ENCODE measurements around the gene TAL2.
"Not testable (repeated sequence)": the region's sequence is repeated elsewhere in the genome, so short reads cannot be mapped to it uniquely, and the experiment has no call there.

TAL2 gene

GRCh38 chr9:105676351-105676923, 14.2 kb downstream of the TAL2 start:
- DNase-seq (ENCODE audit: low spot score) = no peak

GRCh38 chr9:105678163-105678562, 15.9 kb downstream of the TAL2 start:
- DNase-seq (ENCODE audit: low spot score) = no peak

GRCh38 chr9:105678781-105679180, 16.5 kb downstream of the TAL2 start:
- no peak for DNase-seq (ENCODE audit: low spot score)

GRCh38 chr9:105679257-105680022, 17.2 kb downstream of the TAL2 start:
- DNase-seq (ENCODE audit: low spot score) = no peak

- DNase-seq (ENCODE audit: low spot score) = no peak
Observed at GRCh38 chr9:105681313-105681712, 19.1 kb downstream of the TAL2 start.

- DNase-seq (ENCODE audit: low spot score) = peak; percentile 34
Observed at GRCh38 chr9:105681724-105682123, 19.5 kb downstream of the TAL2 start.

GRCh38 chr9:105683688-105684275, 21.5 kb downstream of the TAL2 start:
- no peak for DNase-seq (ENCODE audit: low spot score)

- no peak for DNase-seq (ENCODE audit: low spot score)
Observed at GRCh38 chr9:105686936-105687335, 24.7 kb downstream of the TAL2 start.

- peak; percentile 25 for DNase-seq (ENCODE audit: low spot score)
Observed at GRCh38 chr9:105690742-105691141, 28.5 kb downstream of the TAL2 start.

- DNase-seq (ENCODE audit: low spot score) = peak; percentile 23
Observed at GRCh38 chr9:105693435-105694189, 31.4 kb downstream of the TAL2 start.

- DNase-seq (ENCODE audit: low spot score) = peak; percentile 72
Observed at GRCh38 chr9:105694190-105694847, 32.1 kb downstream of the TAL2 start, which contains the start of gene TMEM38B. Gene TMEM38B (plus strand): TSS chr9:105694541. CDS start chr9:105694661, 120 bp downstream.

GRCh38 chr9:105694848-105695581, 32.8 kb downstream of the TAL2 start:
- peak; percentile 44 for DNase-seq (ENCODE audit: low spot score)

GRCh38 chr9:105696219-105696793, 34.0 kb downstream of the TAL2 start:
- DNase-seq (ENCODE audit: low spot score) = no peak

GRCh38 chr9:105697871-105698270, 35.6 kb downstream of the TAL2 start:
- no peak for DNase-seq (ENCODE audit: low spot score)

GRCh38 chr9:105698348-105698870, 36.2 kb downstream of the TAL2 start:
- no peak for DNase-seq (ENCODE audit: low spot score)

GRCh38 chr9:105700668-105701067, 38.4 kb downstream of the TAL2 start:
- DNase-seq (ENCODE audit: low spot score) = no peak

- DNase-seq (ENCODE audit: low spot score) = no peak
Observed at GRCh38 chr9:105701145-105701544, 38.9 kb downstream of the TAL2 start.

GRCh38 chr9:105702207-105702606, 40.0 kb downstream of the TAL2 start:
- DNase-seq (ENCODE audit: low spot score) = no peak

- DNase-seq (ENCODE audit: low spot score) = not testable (repeated sequence)
Observed at GRCh38 chr9:105703638-105704037, 41.4 kb downstream of the TAL2 start.

- DNase-seq (ENCODE audit: low spot score) = no peak
Observed at GRCh38 chr9:105706156-105706555, 43.9 kb downstream of the TAL2 start.

GRCh38 chr9:105708405-105708804, 46.1 kb downstream of the TAL2 start:
- DNase-seq (ENCODE audit: low spot score) = no peak

Measured in kidney capillary endothelial cell (primary cell).